Activated CD4-positive, alpha-beta T cell treated with anti-CD3 and anti-CD28 coated beads for 48 hours (primary cell): Measurements from ENCODE around the gene CDHR3.
A peak's percentile ranks its signal among the peaks of the same experiment; 100 is the strongest.
"Not testable (repeated sequence)": the region's sequence is repeated elsewhere in the genome, so short reads cannot be mapped to it uniquely, and the experiment has no call there.

ENCODE experiments used
- DNase-seq: peaks from one replicate; pipeline ENCODE4 v3.0.0-alpha.2; 2020

The CDHR3 gene

GRCh38 chr7:106001196-106001595 lies 38.1 kb downstream of the CDHR3 start:
- DNase-seq = no peak

GRCh38 chr7:106001886-106002285 lies 38.8 kb downstream of the CDHR3 start:
- no peak for DNase-seq

- no peak for DNase-seq
Measured at GRCh38 chr7:106003525-106004064, 40.5 kb downstream of the CDHR3 start.

- DNase-seq = no peak
Measured at GRCh38 chr7:106006906-106007305, 43.8 kb downstream of the CDHR3 start.

- not testable (repeated sequence) for DNase-seq
Measured at GRCh38 chr7:106007796-106008195, 44.7 kb downstream of the CDHR3 start.

GRCh38 chr7:106009503-106010226 lies 46.6 kb downstream of the CDHR3 start:
- DNase-seq = peak; percentile 90

GRCh38 chr7:106010331-106010730 lies 47.3 kb downstream of the CDHR3 start:
- no peak for DNase-seq

- no peak for DNase-seq
Measured at GRCh38 chr7:106010866-106011265, 47.8 kb downstream of the CDHR3 start.

GRCh38 chr7:106012184-106012583 lies 49.1 kb downstream of the CDHR3 start:
- DNase-seq = no peak

- no peak for DNase-seq
Measured at GRCh38 chr7:106012935-106013439, 49.9 kb downstream of the CDHR3 start.

- no peak for DNase-seq
Measured at GRCh38 chr7:106015381-106016218, 52.5 kb downstream of the CDHR3 start.

- DNase-seq = no peak
Measured at GRCh38 chr7:106016331-106016730, 53.3 kb downstream of the CDHR3 start.

- no peak for DNase-seq
Measured at GRCh38 chr7:106017657-106018056, 54.6 kb downstream of the CDHR3 start.

- no peak for DNase-seq
Measured at GRCh38 chr7:106018566-106019469, 55.8 kb downstream of the CDHR3 start.

- no peak for DNase-seq
Measured at GRCh38 chr7:106019470-106019820, 56.4 kb downstream of the CDHR3 start.

- DNase-seq = no peak
Measured at GRCh38 chr7:106021151-106022067, 58.3 kb downstream of the CDHR3 start.

- peak; percentile 76 for DNase-seq
Measured at GRCh38 chr7:106022193-106022821, 59.2 kb downstream of the CDHR3 start.

- no peak for DNase-seq
Measured at GRCh38 chr7:106023369-106024322, 60.6 kb downstream of the CDHR3 start.

- no peak for DNase-seq
Measured at GRCh38 chr7:106026101-106026500, 63.0 kb downstream of the CDHR3 start.

GRCh38 chr7:106029451-106029850 lies 66.4 kb downstream of the CDHR3 start:
- no peak for DNase-seq
